ENCODE results near the gene RPLP2.
A peak's percentile ranks its signal among the peaks of the same experiment; 100 is the strongest.

The RPLP2 gene

DNA sequence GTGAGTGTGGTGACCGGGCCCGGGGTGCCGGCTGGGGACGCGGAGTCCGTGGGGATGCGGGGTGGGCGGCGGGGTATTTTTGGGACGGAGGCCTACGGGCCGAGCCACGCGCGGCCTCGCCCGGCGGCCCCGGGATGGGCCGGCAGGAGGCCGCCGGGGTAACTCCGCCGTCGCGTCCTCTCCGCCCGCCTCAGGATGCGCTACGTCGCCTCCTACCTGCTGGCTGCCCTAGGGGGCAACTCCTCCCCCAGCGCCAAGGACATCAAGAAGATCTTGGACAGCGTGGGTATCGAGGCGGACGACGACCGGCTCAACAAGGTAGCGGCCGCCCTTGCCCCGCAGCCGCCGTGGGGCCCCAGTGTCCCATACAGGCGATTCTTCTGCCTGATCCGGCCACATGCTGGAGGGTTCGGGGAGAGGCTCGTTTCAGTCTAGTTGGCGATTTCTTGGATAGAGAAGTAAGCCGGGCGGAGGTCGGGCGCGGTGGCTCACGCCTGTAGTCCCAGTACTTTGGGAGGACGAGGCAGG lies 337 bp downstream of the RPLP2 start:
- DNase-seq, result no peak

DNA sequence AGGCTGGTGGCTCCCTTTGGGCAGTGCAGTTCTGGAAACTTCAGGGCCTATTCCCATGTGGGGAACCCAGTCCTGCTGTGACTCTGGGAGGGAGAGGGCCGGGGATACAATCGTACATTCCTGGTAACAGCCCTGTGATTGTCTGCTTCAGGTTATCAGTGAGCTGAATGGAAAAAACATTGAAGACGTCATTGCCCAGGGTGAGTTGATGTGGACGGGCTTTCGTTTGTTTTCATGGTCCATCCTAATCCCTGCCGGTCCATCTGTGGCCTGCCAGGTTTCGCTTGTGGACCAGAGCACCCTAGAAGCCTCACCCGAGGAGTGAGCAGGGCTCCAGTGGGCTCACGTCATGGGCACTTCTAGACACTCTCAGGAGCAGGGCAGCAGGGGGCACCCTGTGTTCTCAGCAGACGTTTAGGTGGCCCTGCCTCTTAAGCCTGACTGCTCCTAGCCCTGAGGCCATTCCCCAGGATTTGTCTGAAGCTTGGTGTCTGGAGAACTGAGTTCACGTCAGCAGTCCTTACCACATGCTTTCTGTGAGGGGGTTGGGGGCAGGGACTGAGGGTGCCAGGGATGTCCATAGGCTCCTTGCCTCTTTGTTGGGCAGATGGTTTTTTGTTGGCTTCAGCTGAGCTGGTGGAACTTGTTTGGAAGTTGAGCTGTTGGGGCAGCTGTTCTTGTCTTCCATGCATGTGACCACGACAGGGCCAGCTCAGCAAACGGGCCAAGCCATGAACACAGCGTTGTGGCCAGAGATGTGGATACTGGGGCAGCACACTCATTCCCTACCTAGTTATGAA lies 1.9 kb downstream of the RPLP2 start:
- no peak for DNase-seq

DNA sequence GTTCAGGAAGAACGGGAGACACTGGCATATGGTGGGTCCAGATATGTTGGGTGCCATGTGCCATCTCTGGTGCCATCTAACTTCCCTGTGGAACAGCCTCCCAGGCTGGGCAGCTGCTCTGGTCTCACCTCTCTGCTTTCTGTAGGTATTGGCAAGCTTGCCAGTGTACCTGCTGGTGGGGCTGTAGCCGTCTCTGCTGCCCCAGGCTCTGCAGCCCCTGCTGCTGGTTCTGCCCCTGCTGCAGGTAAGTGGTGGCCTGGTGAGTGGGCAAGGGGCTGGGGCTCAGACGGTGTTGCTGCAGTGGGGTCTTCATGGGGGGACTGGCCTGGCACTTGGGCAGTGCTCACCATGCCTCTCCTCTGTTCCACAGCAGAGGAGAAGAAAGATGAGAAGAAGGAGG lies 2.6 kb downstream of the RPLP2 start:
- no peak for DNase-seq

DNA sequence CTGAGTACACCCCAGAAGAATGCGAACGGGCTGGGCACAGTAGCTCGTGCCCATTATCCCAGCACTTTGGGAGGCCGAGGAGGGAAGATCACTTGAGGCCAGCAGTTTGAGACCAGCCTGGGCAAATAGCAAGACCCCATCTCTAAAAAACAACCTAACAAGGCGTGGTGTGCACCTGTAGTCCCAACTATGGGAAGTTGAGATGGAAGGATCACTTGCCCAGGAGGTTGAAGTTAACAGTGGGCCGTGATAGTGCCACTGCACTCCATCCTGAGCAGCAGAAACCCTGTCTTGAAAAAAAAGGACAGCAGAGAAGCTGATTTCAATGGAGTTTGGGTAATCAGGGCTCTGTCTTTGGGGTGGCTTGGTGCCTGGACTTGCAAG lies 3.3 kb downstream of the RPLP2 start:
- no peak for DNase-seq

DNA sequence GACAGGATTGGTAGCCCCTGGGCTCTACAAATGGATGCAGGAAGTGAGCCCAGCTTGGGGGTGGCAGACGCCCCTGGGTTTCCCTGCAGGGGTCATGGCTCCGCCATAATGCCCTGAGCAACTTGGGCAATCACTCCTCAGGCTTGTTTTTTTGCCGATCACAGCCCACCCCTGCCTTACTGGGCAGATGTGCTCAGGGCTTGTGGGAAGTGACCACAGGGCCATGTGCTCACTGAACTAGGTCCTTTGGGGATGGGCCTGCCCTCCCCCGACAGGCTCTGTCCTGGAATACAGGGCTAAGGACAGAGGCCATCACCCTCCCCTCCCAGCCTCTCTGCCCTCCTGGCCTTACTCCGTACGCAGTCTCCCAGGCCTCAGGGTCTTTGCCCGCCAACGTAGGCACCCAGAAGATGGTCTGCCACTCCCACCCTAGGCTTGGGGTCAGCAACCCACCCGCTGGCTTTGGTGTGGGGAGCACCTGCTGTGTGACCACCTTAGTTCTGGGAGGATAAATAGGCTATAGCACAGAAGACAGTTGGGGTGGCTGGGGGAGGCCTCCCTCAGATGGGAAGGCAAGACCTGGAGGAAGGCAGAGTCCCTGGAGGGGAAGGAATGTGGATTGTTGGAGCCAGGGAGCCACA lies 3.8 kb downstream of the RPLP2 start:
- no peak for DNase-seq

DNA sequence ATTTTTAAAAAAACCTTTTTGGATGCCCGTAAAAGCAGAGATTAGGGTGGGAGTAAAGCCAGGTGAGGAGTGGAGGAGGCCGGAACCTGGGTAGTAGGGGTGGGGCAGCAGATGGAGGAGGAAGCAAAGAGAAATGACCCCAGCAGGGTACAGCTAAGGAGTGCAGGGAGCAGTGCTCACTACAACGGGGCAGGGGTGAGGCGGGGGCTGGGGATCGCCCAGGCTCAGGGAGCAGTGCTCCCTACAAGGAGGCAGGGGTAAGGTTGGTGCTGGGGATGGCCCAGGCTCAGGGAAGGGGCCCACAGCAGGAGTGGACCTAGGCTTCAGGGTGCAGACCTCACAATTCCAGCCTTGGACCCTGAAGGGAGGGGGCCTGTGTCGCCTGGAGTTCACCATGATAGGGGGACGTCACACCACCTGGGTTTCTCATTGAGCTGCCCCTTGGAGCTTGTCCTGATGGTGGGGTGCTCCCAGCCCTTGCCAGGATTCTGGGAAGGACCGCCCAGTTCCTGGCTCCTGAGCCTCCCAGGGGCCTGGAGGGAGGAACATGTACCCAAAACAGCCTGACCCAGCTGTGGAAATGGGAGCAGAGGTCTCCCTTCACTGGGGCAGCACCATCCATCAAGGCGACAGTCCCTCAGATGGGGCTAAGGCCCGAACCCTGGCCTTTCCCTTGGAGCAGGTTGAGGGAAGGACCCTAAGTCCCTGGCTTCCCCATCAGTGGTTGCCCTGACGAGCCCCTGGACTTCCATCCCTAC lies 6.1 kb downstream of the RPLP2 start:
- DNase-seq, result no peak

DNA sequence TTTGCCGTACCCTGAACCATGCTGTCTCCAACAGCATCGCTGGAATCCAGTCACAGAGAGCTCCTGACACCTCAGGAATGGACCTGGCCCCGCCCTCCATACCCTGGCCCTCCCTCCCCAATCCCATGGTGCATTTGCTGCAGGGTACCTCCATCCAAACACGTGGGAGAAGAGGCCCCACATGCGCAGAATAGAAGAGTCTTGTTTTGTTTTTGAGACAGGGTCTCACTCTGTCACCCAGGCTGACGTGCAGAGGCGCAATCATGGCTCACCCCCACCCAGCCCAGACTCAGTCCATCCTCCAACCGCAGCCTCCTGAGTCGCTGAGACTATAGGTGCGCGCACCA lies 6.6 kb downstream of the RPLP2 start:
- no peak for DNase-seq

DNA sequence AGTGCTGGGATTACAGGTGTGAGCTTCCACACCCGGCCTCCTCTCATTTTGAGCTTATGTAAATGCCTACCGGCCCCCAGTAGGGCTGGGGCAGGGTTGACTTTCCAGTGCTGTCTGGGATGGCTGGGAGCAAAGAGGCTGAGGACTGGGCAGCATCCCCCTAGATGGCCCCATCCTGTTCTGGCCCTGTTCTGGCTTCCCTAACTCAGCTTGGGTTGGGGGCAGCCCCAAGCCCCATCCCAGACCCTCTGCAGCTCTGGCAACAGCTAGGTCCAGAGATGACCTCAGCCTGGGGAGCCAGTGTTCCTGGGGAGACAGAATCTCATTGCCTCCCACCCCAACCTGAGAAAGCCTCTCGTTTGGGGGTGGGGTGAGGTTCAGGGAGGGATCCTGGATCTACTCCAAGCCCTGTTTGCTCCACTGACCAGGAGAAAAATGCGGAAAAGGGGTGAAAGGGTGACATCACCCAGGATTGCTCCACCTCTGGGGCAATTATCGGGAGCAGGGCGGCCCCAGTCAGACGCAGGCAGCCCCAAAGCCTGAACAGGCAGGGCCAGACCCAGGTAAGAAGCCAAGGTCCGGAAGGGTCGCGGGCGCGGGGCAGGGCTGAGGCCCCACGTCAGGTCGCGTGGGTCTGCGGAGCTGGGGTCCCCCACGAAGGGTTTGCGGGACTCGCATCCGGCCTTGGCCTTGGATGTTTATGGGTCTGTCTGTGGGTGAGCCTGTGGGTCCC lies 8.8 kb downstream of the RPLP2 start, which contains the start of gene PNPLA2:
Gene PNPLA2, plus strand, starts transcription at position 519 of the 733 bp plus-strand sequence. CDS start 805 bp downstream, outside the sequence.
- DNase-seq, result no peak

DNA sequence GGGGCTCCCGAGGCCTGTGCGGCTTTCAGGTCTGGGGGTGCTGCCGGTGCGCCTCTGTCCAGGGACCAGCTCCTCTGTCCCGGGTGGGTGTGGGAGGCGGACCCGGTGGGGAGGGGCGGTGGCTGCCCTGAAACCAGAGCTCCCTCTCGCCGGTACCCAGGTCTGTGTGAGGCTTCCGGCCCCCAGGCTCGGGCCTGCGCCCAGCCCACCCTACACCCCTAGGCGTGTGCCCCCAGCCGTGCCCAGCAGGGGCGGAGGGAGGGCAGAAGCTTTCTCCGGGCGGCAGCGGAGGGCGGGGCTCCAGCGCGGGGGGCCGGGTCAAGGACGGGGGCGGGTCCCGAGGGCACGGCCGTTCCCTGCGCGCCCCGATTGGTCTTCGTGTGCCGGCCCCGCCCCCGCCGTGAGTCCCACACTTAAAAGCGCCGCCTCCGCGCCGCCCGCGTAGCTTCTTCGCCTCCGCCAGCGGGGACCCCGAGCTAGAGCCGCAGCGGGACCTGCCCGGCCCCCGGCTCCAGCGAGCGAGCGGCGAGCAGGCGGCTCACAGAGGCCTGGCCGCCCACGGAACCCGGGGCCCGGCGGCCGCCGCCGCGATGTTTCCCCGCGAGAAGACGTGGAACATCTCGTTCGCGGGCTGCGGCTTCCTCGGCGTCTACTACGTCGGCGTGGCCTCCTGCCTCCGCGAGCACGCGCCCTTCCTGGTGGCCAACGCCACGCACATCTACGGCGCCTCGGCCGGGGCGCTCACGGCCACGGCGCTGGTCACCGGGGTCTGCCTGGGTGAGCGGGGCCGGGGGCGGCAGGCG lies 9.6 kb downstream of the RPLP2 start:
- DNase-seq, result peak; percentile 92

DNA sequence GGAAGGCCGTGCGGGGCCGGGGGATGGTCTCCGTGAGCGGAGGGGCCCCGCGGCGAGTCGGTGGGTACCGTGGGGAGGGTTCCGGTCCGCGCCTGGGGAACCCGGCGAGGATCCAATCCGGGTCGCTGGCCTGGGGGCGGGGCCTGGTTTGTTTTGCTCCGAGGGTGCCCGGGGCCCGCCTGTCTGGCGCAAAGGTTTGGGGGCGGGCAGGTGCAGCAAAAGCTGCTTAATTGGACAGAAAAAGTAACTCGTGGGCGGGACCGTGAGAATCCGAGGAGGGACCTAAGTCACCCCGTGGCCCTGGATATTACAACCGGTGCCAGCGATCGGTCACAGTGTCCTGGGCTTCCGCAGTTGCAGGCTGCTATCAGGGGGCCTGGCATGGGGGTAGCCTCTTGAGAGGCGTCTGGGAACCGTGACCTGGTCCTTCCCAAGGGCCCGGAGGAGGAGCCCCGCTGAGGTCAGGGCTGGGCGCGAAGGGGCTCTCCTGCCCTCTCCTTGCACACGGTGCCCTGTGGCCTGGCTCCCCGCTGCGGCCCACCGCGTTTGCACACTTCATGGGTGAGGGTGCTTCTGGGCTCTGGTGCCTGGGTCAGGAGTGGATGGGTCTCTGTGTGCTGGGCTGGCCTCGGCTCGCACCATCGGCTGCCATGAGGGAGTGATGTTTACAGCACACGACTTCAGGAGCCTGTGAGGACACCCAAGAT lies 10.3 kb downstream of the RPLP2 start:
- DNase-seq, result peak; percentile 94

DNA sequence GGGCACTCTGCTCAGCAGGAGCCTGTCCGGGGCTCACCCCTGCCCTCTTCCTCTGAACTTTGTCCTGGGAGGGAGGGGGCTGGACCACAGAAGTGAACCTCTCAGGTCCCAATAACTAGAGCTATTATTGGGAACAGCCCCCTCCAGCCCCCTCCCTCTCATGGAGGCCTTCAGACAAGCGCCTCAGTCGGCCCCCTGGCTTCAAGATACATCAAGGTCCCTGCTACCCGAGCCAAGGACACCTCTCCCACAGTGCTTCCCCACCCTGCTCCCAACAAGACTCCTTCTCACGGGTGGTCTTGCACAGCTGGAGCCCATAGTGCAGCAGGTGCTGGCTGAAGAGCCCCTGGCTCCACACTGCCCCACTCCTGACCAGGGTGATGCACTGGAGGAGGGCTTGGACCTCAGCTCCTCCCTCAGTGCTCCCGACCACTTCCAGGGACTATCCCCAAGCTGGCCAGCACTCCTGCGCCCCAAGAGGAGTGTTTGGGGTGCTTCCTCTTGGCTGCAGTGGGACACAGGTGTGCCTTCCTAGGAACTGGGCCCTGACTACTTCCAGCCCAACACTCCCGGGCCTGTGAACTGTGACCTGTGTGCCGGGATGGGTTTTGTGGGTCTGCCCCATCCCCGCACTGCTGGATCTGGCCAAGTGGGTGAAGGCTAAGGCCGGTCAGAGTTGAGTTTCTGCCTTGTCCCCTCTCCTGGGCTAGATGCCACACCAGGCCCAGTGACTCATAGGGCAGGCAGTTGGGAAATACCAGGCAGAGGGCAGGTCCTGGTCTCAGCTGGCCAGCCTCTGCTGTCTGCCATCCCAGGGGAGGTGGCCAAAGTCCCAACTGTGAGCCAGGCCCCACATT lies 11.1 kb downstream of the RPLP2 start:
- DNase-seq, result no peak

DNA sequence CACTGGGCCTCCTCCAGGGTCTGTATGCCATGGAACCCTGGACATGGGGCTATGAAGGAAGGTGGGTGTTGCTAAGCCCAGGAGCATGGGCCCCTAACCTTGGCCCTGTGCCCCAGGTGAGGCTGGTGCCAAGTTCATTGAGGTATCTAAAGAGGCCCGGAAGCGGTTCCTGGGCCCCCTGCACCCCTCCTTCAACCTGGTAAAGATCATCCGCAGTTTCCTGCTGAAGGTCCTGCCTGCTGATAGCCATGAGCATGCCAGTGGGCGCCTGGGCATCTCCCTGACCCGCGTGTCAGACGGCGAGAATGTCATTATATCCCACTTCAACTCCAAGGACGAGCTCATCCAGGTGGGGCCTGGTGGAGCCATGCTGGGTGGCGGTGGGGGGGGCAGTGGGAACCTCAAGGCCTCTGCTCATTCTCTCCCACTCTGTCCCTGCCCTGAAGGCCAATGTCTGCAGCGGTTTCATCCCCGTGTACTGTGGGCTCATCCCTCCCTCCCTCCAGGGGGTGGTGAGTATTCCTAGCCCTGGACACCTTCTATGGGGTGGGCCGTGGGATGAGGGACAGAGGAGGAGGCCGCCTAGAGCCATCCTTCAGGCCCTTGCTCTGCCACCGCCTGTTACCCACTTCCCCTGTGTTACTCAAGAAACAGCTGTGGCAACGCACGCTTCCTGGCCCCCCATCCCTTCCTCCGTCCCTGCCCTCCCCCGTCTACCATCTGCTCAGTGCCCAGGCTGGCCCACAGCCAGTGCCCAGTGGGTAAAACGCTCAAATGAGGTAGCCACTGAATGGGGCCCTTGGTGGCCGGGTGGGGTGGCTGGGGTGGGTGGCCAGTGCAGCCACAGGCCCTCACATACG lies 12.0 kb downstream of the RPLP2 start:
- no peak for DNase-seq

DNA sequence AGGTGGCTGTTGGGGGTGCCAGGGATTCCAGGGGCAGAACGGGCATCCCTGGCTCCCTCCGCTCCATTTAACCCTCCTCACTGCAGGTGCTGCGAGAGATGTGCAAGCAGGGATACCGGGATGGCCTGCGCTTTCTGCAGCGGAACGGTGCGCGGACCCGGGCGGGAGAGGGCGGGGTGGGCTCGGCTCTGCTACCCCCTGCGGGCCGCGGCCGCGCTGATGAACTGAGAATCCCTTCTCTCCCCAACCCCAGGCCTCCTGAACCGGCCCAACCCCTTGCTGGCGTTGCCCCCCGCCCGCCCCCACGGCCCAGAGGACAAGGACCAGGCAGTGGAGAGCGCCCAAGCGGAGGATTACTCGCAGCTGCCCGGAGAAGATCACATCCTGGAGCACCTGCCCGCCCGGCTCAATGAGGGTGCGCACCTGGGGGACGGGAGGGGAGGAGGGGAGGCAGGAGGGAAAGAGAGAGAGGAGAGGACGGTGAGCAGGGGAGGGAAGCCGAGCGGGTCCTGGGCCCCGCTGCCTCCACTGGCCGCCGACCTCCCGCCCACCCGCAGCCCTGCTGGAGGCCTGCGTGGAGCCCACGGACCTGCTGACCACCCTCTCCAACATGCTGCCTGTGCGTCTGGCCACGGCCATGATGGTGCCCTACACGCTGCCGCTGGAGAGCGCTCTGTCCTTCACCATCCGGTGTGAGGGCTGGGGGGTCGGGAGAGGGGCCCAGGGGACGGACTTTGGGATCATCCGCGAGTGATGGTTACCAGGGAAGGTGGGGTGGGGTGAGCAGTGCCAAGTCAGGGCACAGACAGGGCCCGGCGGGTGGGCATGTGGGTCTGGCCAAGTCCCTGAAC lies 13.9 kb downstream of the RPLP2 start:
- DNase-seq, result no peak

DNA sequence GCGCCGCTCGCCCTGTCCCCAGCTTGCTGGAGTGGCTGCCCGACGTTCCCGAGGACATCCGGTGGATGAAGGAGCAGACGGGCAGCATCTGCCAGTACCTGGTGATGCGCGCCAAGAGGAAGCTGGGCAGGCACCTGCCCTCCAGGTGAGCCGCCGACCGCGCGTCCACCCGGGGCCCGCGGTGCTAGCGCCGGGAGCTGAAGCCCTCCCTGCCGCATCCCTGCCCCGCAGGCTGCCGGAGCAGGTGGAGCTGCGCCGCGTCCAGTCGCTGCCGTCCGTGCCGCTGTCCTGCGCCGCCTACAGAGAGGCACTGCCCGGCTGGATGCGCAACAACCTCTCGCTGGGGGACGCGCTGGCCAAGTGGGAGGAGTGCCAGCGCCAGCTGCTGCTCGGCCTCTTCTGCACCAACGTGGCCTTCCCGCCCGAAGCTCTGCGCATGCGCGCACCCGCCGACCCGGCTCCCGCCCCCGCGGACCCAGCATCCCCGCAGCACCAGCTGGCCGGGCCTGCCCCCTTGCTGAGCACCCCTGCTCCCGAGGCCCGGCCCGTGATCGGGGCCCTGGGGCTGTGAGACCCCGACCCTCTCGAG lies 14.6 kb downstream of the RPLP2 start:
- DNase-seq, result no peak

DNA sequence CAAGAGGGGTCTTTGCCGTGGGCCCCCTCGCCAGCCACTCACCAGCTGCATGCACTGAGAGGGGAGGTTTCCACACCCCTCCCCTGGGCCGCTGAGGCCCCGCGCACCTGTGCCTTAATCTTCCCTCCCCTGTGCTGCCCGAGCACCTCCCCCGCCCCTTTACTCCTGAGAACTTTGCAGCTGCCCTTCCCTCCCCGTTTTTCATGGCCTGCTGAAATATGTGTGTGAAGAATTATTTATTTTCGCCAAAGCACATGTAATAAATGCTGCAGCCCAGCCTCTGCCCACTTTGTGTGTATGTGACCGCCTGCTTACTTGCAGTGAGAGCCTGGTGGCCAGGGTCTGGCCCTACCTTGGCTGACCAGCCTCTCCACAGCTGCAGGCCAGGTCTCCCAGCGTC lies 15.2 kb downstream of the RPLP2 start:
- no peak for DNase-seq

DNA sequence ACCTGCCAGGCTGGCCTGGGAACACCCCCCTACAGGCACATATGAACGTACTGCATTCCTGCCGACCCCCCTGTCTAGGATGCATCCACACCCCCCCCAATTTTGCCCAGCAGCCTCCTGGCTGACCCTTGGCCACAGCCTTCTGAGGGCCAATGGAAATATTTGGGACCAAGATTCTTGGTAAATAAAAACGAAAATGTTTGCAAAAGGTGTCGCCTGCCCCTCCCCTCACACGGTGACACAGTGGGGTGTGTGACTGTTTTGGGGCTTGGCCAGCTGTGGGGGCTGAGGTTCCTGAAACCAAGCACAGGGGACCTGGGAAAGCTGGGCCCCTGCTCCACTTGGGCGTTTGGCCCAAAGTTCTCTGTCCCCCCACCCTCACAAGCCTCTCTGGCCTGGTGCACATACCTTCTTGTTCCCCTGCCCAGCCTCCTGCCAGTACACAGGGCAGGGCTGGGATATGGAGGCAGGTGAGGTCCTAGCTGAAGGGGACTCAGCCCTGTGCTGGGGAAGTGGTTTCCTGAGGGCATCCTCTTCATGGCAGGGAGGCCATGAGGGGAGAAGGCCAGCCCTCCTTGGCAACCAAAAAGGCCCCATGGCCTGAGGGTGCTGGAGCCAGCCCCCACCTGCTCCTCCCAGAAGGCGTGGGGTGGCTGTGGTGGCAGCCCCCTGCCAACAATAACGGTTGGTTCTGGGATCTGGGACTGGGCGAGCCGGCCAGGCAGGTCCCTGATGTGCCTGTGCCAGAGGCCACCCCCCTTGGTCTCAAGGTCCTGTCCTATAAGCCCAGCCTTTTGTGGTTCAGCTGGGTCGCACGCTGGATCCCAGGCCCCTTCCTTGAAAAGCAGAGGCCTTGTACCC lies 15.8 kb downstream of the RPLP2 start:
- no peak for DNase-seq

DNA sequence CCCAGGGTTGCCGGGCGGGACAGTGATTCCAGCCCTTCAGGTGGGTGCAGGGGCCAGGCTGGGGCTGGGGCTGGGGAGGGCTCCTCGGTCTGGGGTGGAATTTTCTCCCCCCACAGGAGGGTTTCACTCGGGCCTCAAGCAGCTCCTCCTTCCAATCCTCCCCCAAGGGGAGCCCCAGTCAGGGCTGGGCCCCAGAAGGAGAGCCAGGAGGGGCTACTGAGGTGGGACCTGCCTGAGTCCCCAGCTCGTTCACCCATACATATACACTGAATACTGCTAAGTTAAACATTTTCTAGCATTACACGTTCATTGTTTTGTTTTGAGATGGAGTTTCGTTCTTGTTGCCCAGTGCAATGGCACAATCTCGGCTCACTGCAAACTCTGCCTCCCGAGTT lies 16.5 kb downstream of the RPLP2 start:
- DNase-seq, result no peak
